Stimulated activated CD8-positive, alpha-beta memory T cell treated with anti-CD3 and anti-CD28 coated beads, Interleukin-4, amount 100 ng/mL, for 1 hour (primary cell): ENCODE data around the gene SEMA4A.
"Not testable (repeated sequence)": the region's sequence is repeated elsewhere in the genome, so short reads cannot be mapped to it uniquely, and the experiment has no call there.

Source experiments
- DNase-seq, 2 donors: peaks; one replicate each; pipeline ENCODE4 v3.0.0-alpha.2; 2020; ENCODE audit warnings: low read depth in 2 of 2, low spot score in 1 of 2

SEMA4A gene

GRCh38 chr1:156191292-156191964 is 38.0 kb downstream of the SEMA4A start:
- no peak for DNase-seq

- no peak for DNase-seq
These were observed 39.8 kb downstream of the SEMA4A start for GRCh38 chr1:156193208-156193487.

GRCh38 chr1:156193488-156194299 is 40.3 kb downstream of the SEMA4A start, which contains the start of gene SLC25A44:
Gene SLC25A44, plus strand, starts transcription at chr1:156194104. Its CDS starts 5,744 bp downstream, at chr1:156199848.
- DNase-seq = peak; percentile 85 to 94

- no peak for DNase-seq
These were observed 40.9 kb downstream of the SEMA4A start for GRCh38 chr1:156194300-156194652.

- DNase-seq = no peak
These were observed 42.5 kb downstream of the SEMA4A start for GRCh38 chr1:156195853-156196252.

- DNase-seq = no peak
These were observed 43.1 kb downstream of the SEMA4A start for GRCh38 chr1:156196445-156196844.

GRCh38 chr1:156198831-156199349 is 45.5 kb downstream of the SEMA4A start:
- no peak for DNase-seq

GRCh38 chr1:156200044-156200443 is 46.7 kb downstream of the SEMA4A start:
- no peak for DNase-seq

- no peak for DNase-seq
These were observed 49.9 kb downstream of the SEMA4A start for GRCh38 chr1:156203331-156203730.

- no peak for DNase-seq
These were observed 51.3 kb downstream of the SEMA4A start for GRCh38 chr1:156204686-156205085.

- no peak for DNase-seq
These were observed 57.9 kb downstream of the SEMA4A start for GRCh38 chr1:156211243-156211642.

GRCh38 chr1:156212130-156212529 is 58.7 kb downstream of the SEMA4A start:
- DNase-seq = no peak

GRCh38 chr1:156212833-156213643 is 59.7 kb downstream of the SEMA4A start, which contains the start of gene PMF1:
Gene PMF1, plus strand, starts transcription at chr1:156213007. Its CDS starts 9 bp downstream, at chr1:156213016.
- peak; percentile 90 to 91 for DNase-seq

GRCh38 chr1:156213644-156213966 is 60.2 kb downstream of the SEMA4A start:
- DNase-seq = no peak

- no peak for DNase-seq
These were observed 60.8 kb downstream of the SEMA4A start for GRCh38 chr1:156214024-156214748.

- DNase-seq = not testable (repeated sequence)
These were observed 63.1 kb downstream of the SEMA4A start for GRCh38 chr1:156216361-156217086.

GRCh38 chr1:156217871-156218270 is 64.5 kb downstream of the SEMA4A start:
- no peak for DNase-seq

GRCh38 chr1:156220226-156220625 is 66.8 kb downstream of the SEMA4A start:
- DNase-seq = no peak

- DNase-seq = no peak
These were observed 68.8 kb downstream of the SEMA4A start for GRCh38 chr1:156221986-156222692.

GRCh38 chr1:156225677-156226014 is 72.3 kb downstream of the SEMA4A start:
- DNase-seq = no peak
